SIG-M5 (cell line): Measurements from ENCODE around the gene RASSF5.

ENCODE experiments used
- DNase-seq: peaks from one replicate; lab custom pipeline; 2025; lab: John Stamatoyannopoulos, UW

The RASSF5 gene

GRCh38 chr1:206507284-206508129 is at the start of gene RASSF5:
TSS of gene RASSF5 (plus strand) at chr1:206507531. CDS start at chr1:206507603, 72 bp downstream.
- DNase-seq, result no peak

- DNase-seq, result no peak
These were observed 47.6 kb upstream of the RASSF5 start for GRCh38 chr1:206459703-206460102.

GRCh38 chr1:206460836-206461426 is 46.4 kb upstream of the RASSF5 start:
- no peak for DNase-seq

DNA sequence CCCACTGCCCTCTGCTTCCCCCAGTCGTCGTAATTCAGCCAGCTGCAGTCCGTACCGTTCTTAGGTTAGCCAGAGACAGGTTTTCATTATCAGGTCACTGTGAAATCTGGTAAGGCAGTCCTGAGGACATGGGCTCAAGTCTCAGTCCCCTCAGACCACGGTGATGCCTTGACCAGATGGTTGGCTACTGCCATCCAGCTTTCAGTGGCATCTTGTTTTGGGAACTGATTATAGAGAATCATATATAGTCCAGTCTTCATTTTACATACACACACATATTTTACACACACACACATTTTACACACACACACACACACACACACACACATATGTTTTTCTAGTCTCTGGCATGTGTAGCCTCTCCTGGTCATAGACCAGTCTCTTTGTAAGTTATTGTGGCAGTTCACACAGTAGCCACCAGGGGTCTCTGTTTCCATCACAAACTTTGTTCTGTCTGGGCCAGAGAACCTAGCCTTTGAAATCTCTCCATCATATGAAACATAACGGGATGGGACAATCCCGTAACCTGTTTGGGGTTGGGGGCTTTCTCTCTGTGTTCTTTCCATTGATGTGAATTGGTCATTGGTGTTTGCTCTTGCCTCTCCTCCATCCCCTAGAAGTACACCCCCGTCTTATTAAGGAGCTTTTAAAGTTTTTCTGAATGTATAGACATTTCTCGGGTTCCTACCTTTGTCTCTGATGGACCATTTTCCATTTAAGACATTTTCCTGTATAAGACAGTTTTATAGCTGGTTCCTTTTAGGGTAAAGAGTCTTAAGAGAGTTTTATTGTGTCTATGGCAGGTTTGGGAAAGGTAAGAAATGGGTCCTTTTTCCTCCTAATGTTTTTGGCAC is 45.5 kb upstream of the RASSF5 start:
- DNase-seq, result no peak

- no peak for DNase-seq
These were observed 44.2 kb upstream of the RASSF5 start for GRCh38 chr1:206463137-206463536.

DNA sequence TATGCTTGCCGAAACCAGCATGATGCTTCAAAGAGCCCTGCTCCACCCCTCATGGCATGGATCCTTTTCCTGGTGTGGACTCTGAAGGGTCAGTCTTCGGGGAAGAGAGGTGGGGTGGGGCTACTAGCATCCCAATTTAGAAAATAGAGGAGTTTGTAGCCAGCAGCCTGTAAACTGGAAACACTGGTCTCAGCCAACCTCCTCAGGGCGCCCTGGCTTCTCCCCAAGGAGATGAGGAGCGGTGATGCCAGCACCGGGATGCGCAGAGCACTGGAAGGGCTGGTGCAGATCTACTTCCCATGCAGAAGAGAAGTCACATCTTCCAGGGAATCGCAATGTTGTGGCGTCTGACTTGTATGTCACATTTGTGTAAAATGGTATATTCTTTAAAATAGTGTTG is 43.4 kb upstream of the RASSF5 start:
- DNase-seq, result no peak

DNA sequence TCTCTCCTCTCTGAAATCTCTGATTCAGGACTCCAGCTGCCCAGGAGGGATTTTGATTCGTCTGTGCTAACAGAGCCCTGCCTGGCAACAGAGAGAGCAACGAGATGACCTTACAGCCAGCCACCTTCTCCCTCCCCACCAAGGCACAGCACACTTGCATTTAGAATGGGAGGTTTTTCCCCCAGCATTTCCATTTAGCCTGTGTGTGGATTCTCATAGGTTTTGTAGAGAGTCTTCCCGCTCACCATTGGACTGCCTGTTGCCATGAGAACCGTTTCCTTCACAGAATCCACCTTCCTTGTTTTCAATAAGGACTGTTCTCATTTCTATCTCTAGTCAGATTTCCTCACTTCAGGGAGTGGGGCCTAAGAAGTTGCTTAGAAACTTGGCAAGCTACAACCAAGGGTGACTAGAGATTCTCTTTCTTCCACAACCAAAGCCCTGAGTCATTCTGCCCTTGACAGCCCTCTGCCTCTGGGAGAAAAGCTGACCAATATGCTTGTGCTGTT is 42.8 kb upstream of the RASSF5 start:
- no peak for DNase-seq

DNA sequence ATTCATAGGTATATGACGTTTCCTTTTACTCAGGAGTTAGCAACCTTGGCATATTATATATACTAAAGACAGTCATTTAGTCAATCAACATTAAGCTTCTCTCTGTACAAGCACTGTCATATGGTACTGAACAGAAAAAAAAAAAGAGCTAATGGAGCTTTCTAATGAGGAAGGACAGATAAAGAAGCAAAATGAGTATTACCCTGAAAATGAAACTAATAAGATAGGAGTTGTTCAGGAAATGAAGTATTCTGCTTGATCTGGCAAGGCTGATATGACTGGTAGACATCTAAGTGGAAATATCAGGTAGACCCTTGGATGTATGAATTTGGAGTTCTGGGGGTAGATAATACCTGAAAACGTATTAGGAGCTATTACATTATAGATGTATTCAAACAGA is 41.4 kb upstream of the RASSF5 start:
- no peak for DNase-seq

DNA sequence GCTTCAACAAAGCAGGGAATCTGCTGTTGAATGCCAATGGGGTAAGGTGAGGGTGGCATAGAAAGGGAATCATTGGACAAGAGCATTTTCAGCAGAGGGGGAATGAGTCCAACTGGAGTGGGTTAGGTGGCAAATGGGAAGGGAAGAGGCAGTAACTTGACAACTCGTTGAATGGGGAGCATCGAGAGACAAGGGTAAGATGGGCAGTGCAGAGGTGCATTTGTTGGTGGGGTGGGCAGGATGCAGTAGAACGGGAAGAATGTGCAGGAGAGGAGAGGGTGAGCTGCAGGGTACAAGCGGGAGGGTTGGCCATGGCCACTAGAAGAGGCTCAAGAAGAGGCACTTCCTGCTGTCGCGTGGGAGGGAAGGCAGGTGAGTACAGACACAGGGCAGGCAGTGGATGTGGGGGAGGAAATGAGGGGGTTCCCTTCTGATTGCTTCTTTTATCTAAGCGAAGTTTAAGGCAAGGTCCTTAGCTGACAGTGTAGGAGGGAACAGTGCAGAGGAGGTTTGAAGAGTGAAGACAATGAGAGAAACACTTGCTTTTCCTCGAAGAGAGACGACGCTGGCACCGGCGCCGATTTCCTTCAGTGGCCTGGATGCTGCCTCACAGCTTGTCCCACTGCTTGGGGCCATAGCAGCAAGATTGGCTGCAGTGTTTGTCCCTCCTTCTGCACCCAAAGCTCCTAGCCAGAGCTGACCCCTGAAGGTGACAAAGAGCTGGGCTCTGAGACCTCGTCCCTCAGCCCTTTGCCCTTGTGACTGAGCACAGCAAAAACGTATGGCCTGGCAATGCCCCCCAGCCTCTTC is 40.3 kb upstream of the RASSF5 start:
- DNase-seq, result no peak

DNA sequence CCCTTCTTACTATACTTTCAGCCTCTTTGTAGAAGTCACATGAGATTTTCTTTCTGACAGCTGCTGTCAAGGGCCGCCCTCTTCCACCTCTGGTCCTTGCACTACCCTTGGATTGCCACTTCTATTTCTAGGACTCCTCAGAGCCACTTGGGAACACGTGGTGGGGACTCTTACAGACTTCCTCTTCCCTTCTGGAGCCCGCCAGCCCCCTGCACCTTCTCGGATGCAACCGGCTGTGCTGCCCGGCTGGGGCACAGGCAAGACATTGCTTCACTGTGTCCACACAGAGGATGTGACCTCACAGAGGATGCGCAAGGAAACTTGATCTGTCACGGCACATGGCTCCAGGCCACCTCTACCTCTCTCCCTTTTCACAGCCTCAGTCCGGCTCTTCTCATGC is 39.4 kb upstream of the RASSF5 start:
- peak; percentile 98 for DNase-seq

- DNase-seq, result no peak
These were observed 38.8 kb upstream of the RASSF5 start for GRCh38 chr1:206468571-206468970.

DNA sequence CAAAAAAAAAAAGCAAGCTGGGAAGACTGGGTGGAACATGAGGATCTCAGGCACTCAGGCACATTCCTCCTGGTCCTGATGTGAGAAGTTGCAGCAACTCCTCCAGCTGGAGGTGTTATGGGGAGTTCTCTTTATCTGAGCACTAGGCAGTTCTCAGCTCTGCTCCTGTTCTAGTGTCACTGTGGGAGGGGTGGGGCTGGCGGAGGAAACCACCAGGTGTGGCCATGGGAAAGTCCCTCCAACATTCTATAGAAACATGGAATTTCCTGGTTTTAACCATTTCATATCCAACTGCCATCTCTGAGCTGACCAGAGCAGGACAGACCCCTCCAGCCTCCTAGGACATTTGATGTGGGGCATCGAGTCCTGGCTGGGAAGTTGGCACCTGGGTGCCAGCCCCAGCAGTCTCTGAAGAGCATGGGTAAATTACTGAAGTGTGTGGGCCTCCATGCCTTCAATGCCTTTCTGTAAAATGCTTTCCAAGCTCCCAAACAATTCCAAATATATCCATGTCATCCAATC is 37.9 kb upstream of the RASSF5 start:
- DNase-seq, result no peak

- peak; percentile 77 for DNase-seq
These were observed 37.2 kb upstream of the RASSF5 start, which contains the start of gene IKBKE for GRCh38 chr1:206469933-206470691. TSS of gene IKBKE (plus strand) at chr1:206470476. CDS start at chr1:206473228, 2,752 bp downstream.

DNA sequence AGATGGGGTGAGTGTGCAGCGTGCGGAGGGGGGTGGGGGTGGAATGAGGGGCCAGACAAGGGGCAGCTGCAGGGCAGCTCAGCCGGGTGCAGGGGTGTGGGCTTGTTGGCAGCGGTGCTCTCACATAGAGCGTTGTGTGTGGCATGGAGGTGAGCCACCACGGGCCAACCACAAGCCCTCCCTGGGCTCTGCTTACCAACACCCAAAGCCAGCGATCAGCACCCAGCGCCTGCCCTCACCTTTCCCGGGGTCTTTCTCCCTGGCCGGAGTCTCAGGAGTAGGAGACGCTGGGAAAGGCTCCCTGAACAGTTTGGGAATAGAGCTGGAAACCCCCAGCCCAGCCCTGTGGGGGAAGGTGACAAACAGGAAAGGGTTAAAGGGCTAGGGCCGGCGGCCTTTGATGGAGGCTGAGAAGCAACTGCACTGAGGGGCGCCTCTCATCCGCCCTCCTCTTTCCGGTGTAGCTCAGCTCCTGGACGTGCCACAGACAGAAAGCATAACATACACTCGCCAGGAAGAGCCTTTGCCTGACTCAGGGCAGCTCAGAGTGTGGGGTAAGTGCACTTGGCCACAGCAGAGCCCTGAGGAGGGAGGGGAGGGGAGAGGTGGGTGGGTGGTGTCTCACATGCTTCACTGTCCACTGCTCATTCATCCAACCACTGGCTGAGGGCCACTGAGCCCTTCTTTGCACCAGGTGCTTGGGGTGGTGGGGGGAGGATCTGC is 36.5 kb upstream of the RASSF5 start:
- no peak for DNase-seq

DNA sequence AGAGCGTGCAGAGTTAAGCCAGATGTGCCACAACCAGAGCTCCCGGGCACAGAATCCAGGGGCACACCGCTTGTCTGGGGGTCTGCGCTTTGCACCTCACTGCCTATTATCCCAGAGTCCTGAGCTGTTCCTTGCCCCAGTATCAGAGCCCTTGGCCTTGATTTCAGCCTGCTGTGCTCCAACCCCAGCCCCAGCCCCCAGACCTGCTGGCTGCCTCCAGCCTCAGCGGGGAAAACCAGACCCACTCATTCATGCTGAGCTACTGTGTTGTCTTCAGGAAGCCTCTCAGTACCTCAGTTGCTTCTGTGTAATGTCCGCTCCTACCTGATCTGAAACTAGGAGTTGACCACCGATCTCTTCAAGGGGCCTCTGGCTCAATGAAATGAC is 35.9 kb upstream of the RASSF5 start:
- no peak for DNase-seq

GRCh38 chr1:206472024-206472423 is 35.3 kb upstream of the RASSF5 start:
- no peak for DNase-seq

DNA sequence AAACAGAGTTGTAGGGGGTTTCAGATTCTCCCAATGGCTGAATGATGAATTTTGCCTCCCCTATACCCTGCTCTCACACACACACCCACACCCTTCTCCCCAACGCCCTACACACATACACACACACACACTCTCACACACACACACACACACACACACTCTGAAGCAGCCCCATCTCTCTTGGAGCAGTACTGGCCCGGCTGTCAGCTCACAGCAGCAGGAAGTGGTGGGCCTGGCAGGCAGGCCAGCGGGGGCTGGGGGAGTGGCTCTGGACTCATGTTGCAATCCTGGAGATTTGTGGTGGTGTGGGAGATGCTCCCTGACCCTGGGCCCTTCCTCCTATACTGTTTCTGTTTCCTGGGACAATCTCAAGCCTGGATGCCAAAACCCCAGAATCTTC is 34.9 kb upstream of the RASSF5 start:
- DNase-seq, result peak; percentile 55

GRCh38 chr1:206472886-206473285 is 34.4 kb upstream of the RASSF5 start:
- no peak for DNase-seq

DNA sequence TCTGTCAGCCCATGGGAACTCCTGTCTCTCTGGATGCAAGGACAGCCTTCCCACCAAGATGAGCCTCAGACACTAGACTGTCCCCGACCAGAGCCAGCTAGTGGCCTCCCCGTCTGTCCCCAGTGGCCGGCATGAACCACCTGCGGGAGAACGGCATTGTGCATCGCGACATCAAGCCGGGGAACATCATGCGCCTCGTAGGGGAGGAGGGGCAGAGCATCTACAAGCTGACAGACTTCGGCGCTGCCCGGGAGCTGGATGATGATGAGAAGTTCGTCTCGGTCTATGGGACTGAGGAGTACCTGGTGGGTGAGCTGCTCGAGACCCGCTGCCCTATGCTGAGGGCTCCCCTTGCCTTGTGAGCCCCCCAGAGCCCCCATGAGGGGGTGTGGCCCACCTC is 31.3 kb upstream of the RASSF5 start:
- no peak for DNase-seq

DNA sequence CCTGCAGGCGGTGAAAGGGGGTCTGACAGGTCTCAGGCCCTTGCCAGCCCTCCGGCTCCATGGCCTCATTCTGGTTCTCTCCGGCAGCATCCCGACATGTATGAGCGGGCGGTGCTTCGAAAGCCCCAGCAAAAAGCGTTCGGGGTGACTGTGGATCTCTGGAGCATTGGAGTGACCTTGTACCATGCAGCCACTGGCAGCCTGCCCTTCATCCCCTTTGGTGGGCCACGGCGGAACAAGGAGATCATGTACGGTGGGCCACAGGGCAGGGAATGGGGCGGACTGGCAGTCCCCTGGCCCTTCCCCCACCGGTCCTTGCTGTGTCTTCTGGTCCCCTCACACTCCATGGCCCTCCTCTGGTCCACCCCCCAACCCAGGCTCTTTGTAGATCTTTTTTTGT is 30.7 kb upstream of the RASSF5 start:
- no peak for DNase-seq
